HEK293T (cell line): ENCODE results near the gene ZNF536.

Source experiments
- ARNT ChIP-seq: fragments of 450-650 bp; IDR thresholded peaks from 2 replicates; pipeline ENCODE4 v1.6.1; 2017; ENCODE audit warnings: mild to moderate bottlenecking
- BHLHE40 ChIP-seq: fragments of 450-650 bp; IDR thresholded peaks from 2 replicates; pipeline ENCODE4 v1.6.1; 2016; ENCODE audit warnings: mild to moderate bottlenecking, moderate library complexity, borderline replicate concordance
- CTBP1 ChIP-seq: fragments of 450-650 bp; IDR thresholded peaks from 2 replicates; pipeline ENCODE4 v1.6.1; 2016; ENCODE audit warnings: borderline replicate concordance
- ELF4 ChIP-seq: fragments of 450-650 bp; IDR thresholded peaks from 2 replicates; pipeline ENCODE4 v1.6.1; 2017; ENCODE audit warnings: antibody characterized with exemption
- FOXA1 ChIP-seq: fragments of 450-650 bp; IDR thresholded peaks from 2 replicates; pipeline ENCODE4 v1.6.1; 2016; ENCODE audit warnings: mild to moderate bottlenecking
- FOXM1 ChIP-seq: fragments of 450-650 bp; IDR thresholded peaks from 2 replicates; pipeline ENCODE4 v1.6.1; 2017; ENCODE audit warnings: mild to moderate bottlenecking, borderline replicate concordance
- HDGF ChIP-seq: fragments of 450-650 bp; IDR thresholded peaks from 2 replicates; pipeline ENCODE4 v1.6.1; 2017; ENCODE audit warnings: antibody characterized with exemption, borderline replicate concordance
- SP1 ChIP-seq: fragments of 450-650 bp; IDR thresholded peaks from 2 replicates; pipeline ENCODE4 v1.6.1; 2017
- SUZ12 ChIP-seq: fragments of 450-650 bp; IDR thresholded peaks from 2 replicates; pipeline ENCODE4 v1.6.1; 2016; ENCODE audit warnings: mild to moderate bottlenecking
- ZNF384 ChIP-seq: fragments of 450-650 bp; IDR thresholded peaks from 2 replicates; pipeline ENCODE4 v1.6.1; 2016
- TF ChIP-seq, protein P1 (sequence below): fragments of 450-650 bp; IDR thresholded peaks from 2 replicates; pipeline ENCODE4 v1.6.1; 2016

DNA sequence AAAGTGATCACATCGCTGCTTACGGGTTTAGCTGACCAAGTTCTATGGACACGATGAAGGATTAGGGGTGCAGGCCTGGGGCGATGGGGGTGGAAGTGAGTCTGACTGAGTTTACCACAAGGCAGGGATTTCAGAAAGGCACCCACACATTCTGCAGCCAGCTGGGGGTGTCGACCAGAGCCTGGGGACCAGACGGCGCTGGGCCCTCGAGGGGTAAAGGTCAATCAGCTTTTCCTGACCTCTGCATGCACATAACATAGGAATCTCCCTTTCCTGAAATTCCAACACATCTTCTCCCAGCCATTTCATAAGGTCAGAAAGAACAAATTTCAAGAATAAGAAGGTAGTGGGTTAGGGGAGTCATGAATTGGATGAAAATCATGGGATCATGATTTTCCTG lies 92.0 kb downstream of the ZNF536 start:
- TF ChIP-seq, protein P1, sequence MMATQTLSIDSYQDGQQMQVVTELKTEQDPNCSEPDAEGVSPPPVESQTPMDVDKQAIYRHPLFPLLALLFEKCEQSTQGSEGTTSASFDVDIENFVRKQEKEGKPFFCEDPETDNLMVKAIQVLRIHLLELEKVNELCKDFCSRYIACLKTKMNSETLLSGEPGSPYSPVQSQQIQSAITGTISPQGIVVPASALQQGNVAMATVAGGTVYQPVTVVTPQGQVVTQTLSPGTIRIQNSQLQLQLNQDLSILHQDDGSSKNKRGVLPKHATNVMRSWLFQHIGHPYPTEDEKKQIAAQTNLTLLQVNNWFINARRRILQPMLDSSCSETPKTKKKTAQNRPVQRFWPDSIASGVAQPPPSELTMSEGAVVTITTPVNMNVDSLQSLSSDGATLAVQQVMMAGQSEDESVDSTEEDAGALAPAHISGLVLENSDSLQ: no peak
- TF ChIP-seq FOXM1: no peak
- no peak for TF ChIP-seq ARNT
- no peak for TF ChIP-seq HDGF
- TF ChIP-seq BHLHE40: no peak
- TF ChIP-seq SP1: no peak
- TF ChIP-seq ZNF384: no peak
- no peak for TF ChIP-seq SUZ12
- TF ChIP-seq FOXA1: no peak
- no peak for TF ChIP-seq ELF4
- no peak for TF ChIP-seq CTBP1
